Ascending aorta (tissue), 2 donors: Measurements from ENCODE around the gene DOK4. TPM values are rescaled to one million over a fixed set of nuclear protein-coding genes. Genes with fewer than 3 reads are reported as not detected.

Experiments
- DNase-seq, 2 donors: peaks; one replicate each; pipeline ENCODE4 v3.0.0-alpha.2; 2019; ENCODE audit warnings: low spot score in 2 of 2
- H3K27ac ChIP-seq, 2 donors: fragments of 200-600 bp; sonication (generic); one replicate each; pipeline ENCODE4 v1.5.1; 2016 to 2017; ENCODE audit warnings: mild to moderate bottlenecking in 1 of 2
- H3K27me3 ChIP-seq: fragments of 200-600 bp; sonication (generic); one replicate; pipeline ENCODE4 v1.5.1; 2017
- H3K36me3 ChIP-seq, 2 donors: fragments of 200-600 bp; sonication (generic); one replicate each; pipeline ENCODE4 v1.5.1; 2016
- H3K4me1 ChIP-seq, 2 donors: fragments of 200-600 bp; sonication (generic); one replicate each; pipeline ENCODE4 v1.5.1; 2016 to 2017; ENCODE audit warnings: mild to moderate bottlenecking in 1 of 2
- H3K4me3 ChIP-seq, 2 donors: fragments of 200-600 bp; sonication (generic); one replicate each; pipeline ENCODE4 v1.5.1; 2016 to 2017; ENCODE audit warnings: mild to moderate bottlenecking in 1 of 2
- H3K9me3 ChIP-seq, 2 donors: fragments of 200-600 bp; sonication (generic); one replicate each; pipeline ENCODE4 v1.5.1; 2016
- CTCF ChIP-seq, 3 experiments: fragments of 200-600 bp in 2 of 3; fragments of 450-650 bp in 1 of 3; sonication (generic) in 2 of 3; IDR thresholded peaks; one replicate each; pipeline ENCODE4 v1.5.1; 2016 to 2019; ENCODE audit warnings: antibody characterized with exemption in 3 of 3, mild to moderate bottlenecking in 1 of 3, moderate library complexity in 1 of 3
- intact Hi-C: fragments of 100-400 bp; cut with DNase I; formaldehyde crosslinking; loops from one replicate; pipeline ENCODE4 v1.15.1; 2023
- total RNA-seq: library from RNA; depleted of rRNA; stranded (reverse); fragments of >200 nt; gene quantifications from one replicate; pipeline ENCODE4 v1.1.0, GENCODE V29; 2016

Gene DOK4
- total RNA-seq, 1 donor from 2014 or later, result 40.2 TPM

- DNase-seq, result no peak
- intact Hi-C loops, result no loop called here
- H3K27ac ChIP-seq, result no peak overlapping the region
- H3K36me3 ChIP-seq, result no peaks in the 10 kb centered on the region
- no peak for TF ChIP-seq CTCF (IDR thresholded peaks at IDR 0.05)
- H3K4me3 ChIP-seq, result no peak overlapping the region
- H3K27me3 ChIP-seq, result no peaks in the 10 kb centered on the region
- no peaks in the 10 kb centered on the region for H3K4me1 ChIP-seq
- H3K9me3 ChIP-seq, result no peaks in the 10 kb centered on the region
Observed at GRCh38 chr16:57497121-57497520, 10.8 kb upstream of the DOK4 start.

DNA sequence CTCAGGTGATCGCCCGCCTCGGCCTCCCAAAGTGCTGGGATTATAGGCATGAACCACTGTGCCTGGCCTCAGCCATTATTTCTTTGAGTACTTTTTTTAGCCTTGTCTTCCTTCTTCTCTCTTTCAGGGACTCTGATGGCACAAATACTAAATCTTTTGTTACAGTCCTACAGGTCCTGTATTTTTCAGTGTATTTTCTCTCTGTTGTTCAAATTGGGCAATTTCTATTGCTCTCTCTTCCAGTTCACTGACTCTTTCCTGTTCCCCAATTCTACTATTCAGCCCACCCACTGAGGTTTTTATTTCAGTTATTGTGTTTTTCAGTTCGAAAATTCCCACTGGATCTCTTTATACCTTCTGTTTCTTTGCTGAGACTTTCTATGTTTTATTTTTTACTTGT is 7.5 kb upstream of the DOK4 start:
- DNase-seq, result no peak
- Histone ChIP-seq H3K9me3 (no peaks in the 10 kb centered on the region), H3K4me3 (no peak overlapping the region), H3K36me3 (no peaks in the 10 kb centered on the region), H3K27me3 (no peaks in the 10 kb centered on the region), H3K27ac (no peak overlapping the region), H3K4me1 (no peaks in the 10 kb centered on the region)
- TF ChIP-seq CTCF (IDR thresholded peaks at IDR 0.05), result no peak
- intact Hi-C loops, result no loop called here

DNA sequence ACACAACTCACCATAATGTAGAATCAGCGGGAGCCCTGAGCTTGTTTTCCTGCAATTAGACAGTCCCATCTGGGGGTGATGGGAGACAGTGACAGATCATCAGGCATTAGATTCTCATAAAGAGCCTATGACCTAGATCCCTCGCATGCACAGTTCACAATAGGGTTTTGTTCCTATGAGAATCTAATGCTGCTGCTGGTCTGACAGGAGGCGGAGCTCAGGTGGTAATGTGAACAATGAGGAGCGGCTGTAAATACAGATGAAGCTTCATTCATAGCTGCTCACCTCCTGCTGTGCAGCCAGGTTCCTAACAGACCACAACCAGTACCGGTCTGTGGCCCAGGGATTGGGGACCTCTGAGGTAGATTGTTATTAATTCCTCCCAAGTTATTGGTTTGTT is 2.9 kb upstream of the DOK4 start:
- intact Hi-C loops, result no loop called here
- Histone ChIP-seq H3K27me3 (no peaks in the 10 kb centered on the region), H3K36me3 (no peaks in the 10 kb centered on the region), H3K27ac (no peak overlapping the region), H3K4me1 (peaks cover 7 to 27% of the 10 kb centered on the region in 2 donors), H3K9me3 (no peaks in the 10 kb centered on the region), H3K4me3 (no peak overlapping the region)
- no peak for DNase-seq
- no peak for TF ChIP-seq CTCF (IDR thresholded peaks at IDR 0.05)

DNA sequence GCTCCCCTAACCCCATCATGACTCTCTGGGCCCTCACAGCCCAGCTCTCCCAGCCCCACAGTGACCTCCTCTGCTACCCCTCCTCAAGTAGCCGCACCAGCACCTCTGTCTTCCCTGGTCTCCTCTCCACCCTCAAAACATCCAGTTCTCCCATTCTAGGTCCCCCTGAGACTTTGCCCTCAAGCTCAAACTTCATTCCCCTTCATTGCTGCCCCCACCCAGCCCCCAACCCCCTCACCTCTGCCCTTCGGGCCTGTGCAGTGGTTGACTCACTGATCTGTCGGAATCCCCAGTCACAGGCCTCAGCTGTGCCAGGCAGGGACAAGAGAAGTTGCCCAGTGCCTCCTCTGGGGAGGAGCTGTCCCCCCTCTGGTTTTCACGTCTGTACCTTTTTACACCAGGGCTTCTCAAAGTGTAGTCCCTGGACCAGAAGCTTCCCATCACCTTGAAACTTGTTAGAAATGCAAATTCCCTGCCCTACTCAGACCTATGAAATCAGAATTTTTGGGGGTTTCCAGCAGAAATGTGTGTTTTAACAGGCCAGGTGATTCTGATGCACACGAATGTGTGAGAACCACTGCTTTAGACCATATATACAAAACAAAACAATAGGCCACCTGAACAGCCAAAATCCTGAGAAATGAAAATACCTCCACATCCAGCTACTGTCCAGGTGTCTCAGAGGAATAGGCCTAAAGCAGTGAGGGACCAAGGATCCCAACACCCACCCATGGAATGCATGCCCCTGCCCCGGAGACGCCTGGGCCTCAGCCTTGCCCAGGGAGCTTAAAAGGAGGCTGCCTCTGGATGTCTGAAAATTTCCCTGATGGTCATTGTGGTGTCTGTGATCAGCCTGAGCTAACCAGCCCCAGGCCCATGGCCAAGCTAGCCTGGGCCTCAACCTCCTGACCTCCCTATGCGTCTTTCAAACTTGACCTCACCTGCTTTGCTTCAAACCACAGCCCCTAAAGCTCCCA is 853 bp upstream of the DOK4 start:
- peak overlapping the region; percentile 91 to 94 for H3K27ac ChIP-seq

More for the DNA sequence above, 853 bp upstream of the DOK4 start:
- Histone ChIP-seq H3K36me3 (no peaks in the 10 kb centered on the region), H3K4me1 (peaks cover 7 to 32% of the 10 kb centered on the region in 2 donors), H3K27me3 (no peaks in the 10 kb centered on the region), H3K4me3 (peak overlapping the region; percentile 84 to 93), H3K9me3 (no peaks in the 10 kb centered on the region)
- no peak for DNase-seq
- intact Hi-C loops, result loop anchor here (1.0 to 2.0 kb wide), 2 partner anchors 40 to 49 kb away; partner anchors contain the start of genes CCDC102A, CIAPIN1 and COQ9
- no peak for TF ChIP-seq CTCF (IDR thresholded peaks at IDR 0.05)
